K562 (cell line): Measurements from ENCODE around the gene DMBT1. TPM values are rescaled to one million over a fixed set of nuclear protein-coding genes. Genes with fewer than 3 reads are reported as not detected.

Experiments
- ATAC-seq: fragments of 200-7000 bp; cut with Tn5 transposase; 3 replicates; pipeline ENCODE4 v1.9.1; 2020; ENCODE audit warnings: moderate library complexity
- BruUV-seq: library from RNA; stranded (reverse); fragments of 400-500 nt; replicated peaks from 2 replicates; lab custom pipeline; 2021; lab: Mats Ljungman, UMichigan
- CTCF ChIA-PET: fragments of 300-600 bp; formaldehyde crosslinking; extraction: SDS; loops from one replicate; lab custom pipeline; 2021; ENCODE audit warnings: low intra/inter-chr PET ratio; lab: Yijun Ruan, JAX
- POLR2A ChIA-PET: fragments of 300-600, 350-650 bp; sonication (Branson Sonifier 250); formaldehyde crosslinking; extraction: SDS; loops from one replicate; lab custom pipeline; 2021; ENCODE audit warnings: antibody characterized with exemption, inconsistent platforms; lab: Yijun Ruan, JAX
- DNase-seq, 4 experiments: peaks; one replicate each; pipeline versions ENCODE4 v3.0.0 to v3.0.0-alpha.2; 2011 to 2018; ENCODE audit warnings: low spot score in 3 of 4, mixed read lengths in 3 of 4; ENCODE audit errors: extremely low read depth in 1 of 4
- FAIRE-seq: peaks from 2 replicates; lab custom pipeline; 2011; peaks lifted over from hg19 to GRCh38; lab: Jason Lieb, UNC
- H2AFZ ChIP-seq: 2 replicates; pipeline ENCODE4 v1.6.0; 2011; ENCODE audit warnings: low read depth, low read length, control low read depth, inconsistent platforms
- H3K27ac ChIP-seq: fragments of 200-600 bp; 3 replicates; pipeline ENCODE4 v1.8.0; 2011; ENCODE audit warnings: low read depth, mild to moderate bottlenecking, control low read depth, inconsistent platforms, low read length, moderate library complexity, mixed read lengths; ENCODE audit errors: extremely low read depth
- H3K27me3 ChIP-seq, 2 experiments: fragments of 300-600 bp in 1 of 2; 2 replicates in 1 of 2; 3 replicates in 1 of 2; pipeline versions ENCODE4 v1.6.0 to v1.8.0; 2011; ENCODE audit warnings: inconsistent platforms in 2 of 2, low read length in 2 of 2, mild to moderate bottlenecking in 1 of 2, mixed read lengths in 1 of 2, moderate library complexity in 1 of 2; ENCODE audit not compliant: control insufficient read depth in 2 of 2, insufficient read depth in 2 of 2
- H3K36me3 ChIP-seq: fragments of 300-600 bp; 3 replicates; pipeline ENCODE4 v1.8.0; 2011; ENCODE audit warnings: mild to moderate bottlenecking, low read length, inconsistent platforms; ENCODE audit not compliant: control insufficient read depth, insufficient read depth
- H3K4me1 ChIP-seq, 2 experiments: fragments of 200-600 bp in 1 of 2; replicated peaks in 1 of 2; 2 replicates in 1 of 2; 3 replicates in 1 of 2; pipeline versions ENCODE4 v1.5.1 to v1.8.0; 2011; ENCODE audit warnings: inconsistent platforms in 2 of 2, low read length in 2 of 2, mild to moderate bottlenecking in 1 of 2, mixed read lengths in 1 of 2, moderate library complexity in 1 of 2; ENCODE audit not compliant: control insufficient read depth in 2 of 2, insufficient read depth in 2 of 2
- H3K4me2 ChIP-seq: 2 replicates; pipeline ENCODE4 v1.6.1; 2011; ENCODE audit warnings: low read length, control low read depth, inconsistent platforms, mixed read lengths; ENCODE audit not compliant: insufficient read depth
- H3K4me3 ChIP-seq: fragments of 200-600 bp; sonication (generic), shearing (Covaris generic); 2 replicates; pipeline ENCODE4 v1.5.1; 2016; ENCODE audit warnings: control low read depth, inconsistent platforms
- H3K79me2 ChIP-seq: fragments of 200-600 bp; 3 replicates; pipeline ENCODE4 v1.8.0; 2011; ENCODE audit warnings: low read length, inconsistent platforms; ENCODE audit not compliant: control insufficient read depth, insufficient read depth
- H3K9ac ChIP-seq, 2 experiments: 2 replicates each; pipeline versions ENCODE4 v1.6.0 to v1.6.1; 2011; ENCODE audit warnings: low read depth in 2 of 2, low read length in 2 of 2, control low read depth in 1 of 2, inconsistent platforms in 1 of 2, mild to moderate bottlenecking in 1 of 2, mixed read lengths in 1 of 2; ENCODE audit not compliant: insufficient read depth in 1 of 2
- H3K9me1 ChIP-seq: one replicate; pipeline ENCODE4 v1.6.0; 2011; ENCODE audit warnings: inconsistent platforms, mild to moderate bottlenecking, low read length, moderate library complexity; ENCODE audit not compliant: control insufficient read depth, insufficient read depth
- H3K9me3 ChIP-seq: replicated peaks from 2 replicates; pipeline ENCODE4 v1.5.1; 2011; ENCODE audit warnings: low read depth, low read length, inconsistent platforms; ENCODE audit not compliant: control insufficient read depth, insufficient read depth
- H4K20me1 ChIP-seq: replicated peaks from 2 replicates; pipeline ENCODE4 v1.6.1; 2011; ENCODE audit warnings: low read length, inconsistent platforms, mixed read lengths; ENCODE audit not compliant: control insufficient read depth, insufficient read depth
- CBX8 ChIP-seq: fragments of 200-600 bp; sonication (generic); IDR thresholded peaks from 2 replicates; pipeline ENCODE4 v1.6.1; 2012; ENCODE audit warnings: borderline replicate concordance, mixed run types, low read depth, mild to moderate bottlenecking, moderate library complexity, mixed read lengths, low read length, control low read depth, inconsistent platforms; ENCODE audit not compliant: poor library complexity, severe bottlenecking; ENCODE audit errors: extremely low read depth
- DIDO1 ChIP-seq: fragments of 450-650 bp; IDR thresholded peaks from 2 replicates; pipeline ENCODE4 v1.6.1; 2016; ENCODE audit warnings: low read depth, missing biosample characterization, missing genetic modification characterization
- E2F6 ChIP-seq, 2 experiments: IDR thresholded peaks; 2 replicates each; pipeline ENCODE4 v1.6.1; 2011; ENCODE audit warnings: borderline replicate concordance in 1 of 2, control low read depth in 1 of 2, low read depth in 1 of 2, low read length in 1 of 2, mild to moderate bottlenecking in 1 of 2, mixed read lengths in 1 of 2, moderate library complexity in 1 of 2; ENCODE audit not compliant: insufficient read depth in 1 of 2, insufficient read length in 1 of 2, poor library complexity in 1 of 2, severe bottlenecking in 1 of 2; ENCODE audit errors: extremely low read depth in 1 of 2
- FOXK1 ChIP-seq: sonication (generic); formaldehyde crosslinking; IDR thresholded peaks from 2 replicates; pipeline ENCODE4 v1.8.0; 2022; ENCODE audit warnings: missing genetic modification reagents, mild to moderate bottlenecking, borderline replicate concordance
- GTF2A2 ChIP-seq: IDR thresholded peaks from 2 replicates; pipeline ENCODE4 v1.6.1; 2016; ENCODE audit warnings: mild to moderate bottlenecking, missing genetic modification characterization, missing compliant biosample characterization
- HDAC2 ChIP-seq: fragments of 450-650 bp; IDR thresholded peaks from 2 replicates; pipeline ENCODE4 v1.6.1; 2016; ENCODE audit warnings: mild to moderate bottlenecking
- HMG20A ChIP-seq: fragments of 450-650 bp; formaldehyde crosslinking; conservative IDR thresholded peaks from 2 replicates; pipeline ENCODE4 v1.4.0; 2020; ENCODE audit warnings: mild to moderate bottlenecking, mixed read lengths
- KLF1 ChIP-seq: fragments of 450-650 bp; IDR thresholded peaks from 2 replicates; pipeline ENCODE4 v1.6.1; 2016; ENCODE audit warnings: missing genetic modification characterization, missing compliant biosample characterization
- KLF10 ChIP-seq: fragments of 250-450 bp; sonication (Bioruptor Pico); IDR thresholded peaks from 2 replicates; pipeline ENCODE4 v1.6.1; 2021; ENCODE audit warnings: matching md5 sums
- MCM3 ChIP-seq: fragments of 450-650 bp; IDR thresholded peaks from 2 replicates; pipeline ENCODE4 v1.6.1; 2016
- PHB ChIP-seq: fragments of 250-450 bp; sonication (Bioruptor Pico); IDR thresholded peaks from 2 replicates; pipeline ENCODE4 v1.5.0; 2021
- PRPF4 ChIP-seq: fragments of 200-400 bp; formaldehyde crosslinking; IDR thresholded peaks from one replicate; pipeline ENCODE4 v1.6.1; 2017; ENCODE audit warnings: low read length, low read depth, mild to moderate bottlenecking; ENCODE audit not compliant: insufficient read depth, poor library complexity, severe bottlenecking
- STAT5B ChIP-seq: fragments of 250-450 bp; sonication (Bioruptor Pico); IDR thresholded peaks from 2 replicates; pipeline ENCODE4 v1.8.0; 2021; ENCODE audit warnings: mild to moderate bottlenecking, inconsistent platforms
- ZBTB8A ChIP-seq: fragments of 450-650 bp; IDR thresholded peaks from 2 replicates; pipeline ENCODE4 v1.6.1; 2018; ENCODE audit warnings: mild to moderate bottlenecking, moderate library complexity; ENCODE audit not compliant: partially characterized antibody
- ZNF408 ChIP-seq: fragments of 250-450 bp; sonication (Bioruptor Pico); IDR thresholded peaks from 2 replicates; pipeline ENCODE4 v1.4.0; 2020; ENCODE audit warnings: low read depth, mild to moderate bottlenecking, moderate library complexity
- ZNF436 ChIP-seq: fragments of 250-450, 450-650 bp; sonication (Bioruptor Pico); formaldehyde crosslinking; IDR thresholded peaks from 2 replicates; pipeline ENCODE4 v1.7.0; 2020; ENCODE audit warnings: mild to moderate bottlenecking
- ZNF780A ChIP-seq: fragments of 250-450 bp; sonication (Bioruptor Pico); IDR thresholded peaks from 2 replicates; pipeline ENCODE4 v1.5.0; 2021; ENCODE audit warnings: mild to moderate bottlenecking
- WGBS: fragments of 100-300 bp; shearing (Covaris generic); methylation state at CpG from one replicate; pipeline ENCODE4 v1.1.6; 2016; ENCODE audit warnings: low coverage, mixed read lengths; ENCODE audit not compliant: insufficient coverage; ENCODE audit errors: missing lambda C conversion rate; 5-methylcytosine and 5-hydroxymethylcytosine counted together
- in situ Hi-C: fragments of 300-500 bp; cut with MboI; formaldehyde crosslinking; loops from 4 replicates; pipeline ENCODE4 v1.15.0; 2018; ENCODE audit warnings: inconsistent platforms, mixed read lengths
- intact Hi-C: fragments of 100-400 bp; cut with micrococcal nuclease; formaldehyde crosslinking; loops from 2 replicates; pipeline ENCODE4 v1.14.2; 2022
- polyA plus RNA-seq, 8 experiments: library from polyadenylated mRNA; depleted of rRNA in 4 of 8; stranded (reverse) in 5 of 8; unstranded in 3 of 8; fragments of >200 nt; fragmentation: Nextera tagmentation in 2 of 8; fragmentation: Illumina TruSeq in 1 of 8; extraction: Ambion mirVana in 2 of 8; extraction: Trizol in 1 of 8; gene quantifications; 2 replicates each; pipeline versions ENCODE4 v1.2.1 to v1.2.3, GENCODE V29; 2011 to 2014; ENCODE audit warnings: inconsistent platforms in 1 of 8, missing spikeins in 1 of 8
- total RNA-seq, 7 experiments: library from RNA; depleted of rRNA in 6 of 7; stranded (reverse); fragments of >200 nt in 6 of 7; fragmentation: Illumina TruSeq in 2 of 7; extraction: Trizol in 2 of 7; gene quantifications; 2 replicates each; pipeline versions ENCODE4 v1.2.1 to v1.2.3, GENCODE V29; 2011 to 2021; ENCODE audit warnings: low replicate concordance in 1 of 7
- TF ChIP-seq, protein P1 (sequence below): fragments of 450-650 bp; formaldehyde crosslinking; conservative IDR thresholded peaks from 2 replicates; pipeline ENCODE4 v1.4.0; 2022; ENCODE audit warnings: mild to moderate bottlenecking, missing genetic modification characterization

DMBT1 gene
- total and polyA plus RNA-seq, 9 of the 15 experiments (the other 6 are each of a cell fraction or from before 2014, with no cell fraction given): 0.01 to 0.07 TPM; not detected in 7

- no TSS peak for BruUV-seq
- no peak overlapping the region for H3K4me3 ChIP-seq
- H3K27ac ChIP-seq: no peak overlapping the region
- H3K4me2 ChIP-seq: no peak overlapping the region
- no peak for FAIRE-seq
- H3K36me3 ChIP-seq: no peaks in the 10 kb centered on the region
- no peaks in the 10 kb centered on the region for H4K20me1 ChIP-seq
- no peak for TF ChIP-seq GTF2A2 (tag)
- no peak for TF ChIP-seq ZBTB8A
- TF ChIP-seq HDAC2: no peak
- TF ChIP-seq HMG20A (CRISPR knock-in tag): no peak
- no peak for TF ChIP-seq DIDO1 (tag)
- TF ChIP-seq FOXK1: no peak
- TF ChIP-seq STAT5B (CRISPR knock-in tag): no peak
- TF ChIP-seq CBX8: no peak
- TF ChIP-seq ZNF408 (CRISPR knock-in tag): no peak
- no peak for TF ChIP-seq E2F6 (IDR thresholded peaks at IDR 0.05; ENCODE audit: borderline replicate concordance in 1 of 2, extremely low read depth in 1 of 2, insufficient read depth in 1 of 2, insufficient read length in 1 of 2, low read depth in 1 of 2, low read length in 1 of 2, poor library complexity in 1 of 2, severe bottlenecking in 1 of 2)
- TF ChIP-seq, protein P1, sequence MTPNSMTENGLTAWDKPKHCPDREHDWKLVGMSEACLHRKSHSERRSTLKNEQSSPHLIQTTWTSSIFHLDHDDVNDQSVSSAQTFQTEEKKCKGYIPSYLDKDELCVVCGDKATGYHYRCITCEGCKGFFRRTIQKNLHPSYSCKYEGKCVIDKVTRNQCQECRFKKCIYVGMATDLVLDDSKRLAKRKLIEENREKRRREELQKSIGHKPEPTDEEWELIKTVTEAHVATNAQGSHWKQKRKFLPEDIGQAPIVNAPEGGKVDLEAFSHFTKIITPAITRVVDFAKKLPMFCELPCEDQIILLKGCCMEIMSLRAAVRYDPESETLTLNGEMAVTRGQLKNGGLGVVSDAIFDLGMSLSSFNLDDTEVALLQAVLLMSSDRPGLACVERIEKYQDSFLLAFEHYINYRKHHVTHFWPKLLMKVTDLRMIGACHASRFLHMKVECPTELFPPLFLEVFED (CRISPR knock-in tag): no peak
- no peak for TF ChIP-seq PRPF4
- no peak for TF ChIP-seq KLF1 (tag)
- TF ChIP-seq MCM3: no peak
- TF ChIP-seq KLF10 (CRISPR knock-in tag): no peak
- TF ChIP-seq PHB (CRISPR knock-in tag): no peak
- no peak for TF ChIP-seq ZNF436 (CRISPR knock-in tag)
- no peak for TF ChIP-seq ZNF780A (CRISPR knock-in tag)
- TF ChIP-seq, all 486 proteins: peak for 0
- ATAC-seq (no peak), DNase-seq (no peak)
- CTCF ChIA-PET: no interaction called here
- no peak overlapping the region for H2AFZ ChIP-seq
- H3K9me3 ChIP-seq: no peaks in the 10 kb centered on the region
- intact Hi-C loops: no loop called here
- H3K4me1 ChIP-seq: no peaks in the 10 kb centered on the region
- peaks cover 0 to 4% of the 10 kb centered on the region in 2 experiments; a peak in 2 of 5 replicates for H3K27me3 ChIP-seq
- 0% methylated on average over 7 of the region's 7 CpGs for WGBS
- H3K9ac ChIP-seq: no peak overlapping the region
- H3K9me1 ChIP-seq: no peaks in the 10 kb centered on the region
- in situ Hi-C loops: no loop called here
- H3K79me2 ChIP-seq: no peaks in the 10 kb centered on the region
- POLR2A ChIA-PET: interaction anchor here (0.5 kb wide), 1 partner anchor 240 kb away, joined by 3 read pairs; no protein-coding TSS in a partner anchor
Measured at GRCh38 chr10:122639801-122640200, 79.2 kb downstream of the DMBT1 start.
